ENCODE results near the gene VHLL.

- TF ChIP-seq CTCF (IDR thresholded peaks at IDR 0.05) = no peak
- no peak for TF ChIP-seq POLR2AphosphoS5 (IDR thresholded peaks at IDR 0.05; ENCODE audit: insufficient read depth in 1 of 2, low read depth in 1 of 2)
- TF ChIP-seq POLR2A (IDR thresholded peaks at IDR 0.05) = no peak
Measured at GRCh38 chr1:156270314-156270713, 28.8 kb downstream of the VHLL start.

Data from vagina (tissue), 2 donors.